ENCODE data around the gene CYBA.

The CYBA gene

GRCh38 chr16:88647178-88648070, 3.4 kb downstream of the CYBA start:
- DNase-seq (ENCODE audit: low read depth in 2 of 2): no peak

DNA sequence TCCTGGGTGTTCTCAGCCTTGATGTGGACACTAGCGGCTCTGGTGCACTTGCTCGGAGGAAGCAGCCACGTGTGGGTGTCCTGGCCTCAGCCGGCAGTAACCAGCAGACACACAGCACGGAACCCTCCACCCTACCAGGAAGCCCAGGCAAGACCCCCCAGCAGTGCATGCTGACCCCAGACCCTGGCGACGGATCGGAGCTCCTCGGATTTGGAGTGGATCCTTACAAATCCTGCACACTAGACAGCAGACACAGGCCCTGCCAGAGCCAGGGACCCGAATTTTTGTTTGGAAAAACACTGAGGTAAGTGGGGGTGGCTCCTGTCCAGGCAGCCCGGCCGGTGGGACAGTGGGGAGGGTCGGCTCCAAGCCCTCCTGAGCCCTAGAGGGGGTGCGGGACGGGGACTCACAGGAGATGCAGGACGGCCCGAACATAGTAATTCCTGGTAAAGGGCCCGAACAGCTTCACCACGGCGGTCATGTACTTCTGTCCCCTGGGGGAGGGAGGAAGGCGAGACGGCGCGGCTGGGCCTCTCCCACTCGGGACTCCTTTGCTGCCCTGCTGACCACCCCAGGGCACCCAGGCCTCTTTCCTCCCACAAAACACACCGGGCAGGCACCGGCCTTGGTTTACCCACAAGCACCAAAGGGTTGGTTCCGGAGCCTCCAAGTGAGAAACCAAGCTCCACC, 4.4 kb downstream of the CYBA start:
- no peak for DNase-seq (ENCODE audit: low read depth in 2 of 2)

DNA sequence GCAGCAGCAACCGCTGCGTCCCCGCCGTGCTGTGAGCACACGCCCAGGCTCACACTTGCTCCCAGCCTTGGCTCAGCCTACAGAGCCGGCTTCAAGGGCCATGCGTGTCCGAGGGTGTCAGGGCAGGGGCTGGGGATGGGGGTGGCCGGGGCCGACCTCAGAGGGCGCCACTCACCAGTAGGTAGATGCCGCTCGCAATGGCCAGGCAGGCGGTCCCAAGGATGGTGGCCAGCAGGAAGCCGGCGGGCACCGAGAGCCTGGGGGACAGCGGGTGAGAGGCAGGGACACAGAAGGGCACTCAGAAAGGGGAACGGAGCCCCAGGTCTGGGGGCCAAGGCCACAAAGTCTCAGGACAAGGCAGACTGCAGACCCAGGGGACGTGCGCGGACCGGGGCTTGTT, 4.9 kb downstream of the CYBA start:
- DNase-seq (ENCODE audit: low read depth in 2 of 2): no peak

DNA sequence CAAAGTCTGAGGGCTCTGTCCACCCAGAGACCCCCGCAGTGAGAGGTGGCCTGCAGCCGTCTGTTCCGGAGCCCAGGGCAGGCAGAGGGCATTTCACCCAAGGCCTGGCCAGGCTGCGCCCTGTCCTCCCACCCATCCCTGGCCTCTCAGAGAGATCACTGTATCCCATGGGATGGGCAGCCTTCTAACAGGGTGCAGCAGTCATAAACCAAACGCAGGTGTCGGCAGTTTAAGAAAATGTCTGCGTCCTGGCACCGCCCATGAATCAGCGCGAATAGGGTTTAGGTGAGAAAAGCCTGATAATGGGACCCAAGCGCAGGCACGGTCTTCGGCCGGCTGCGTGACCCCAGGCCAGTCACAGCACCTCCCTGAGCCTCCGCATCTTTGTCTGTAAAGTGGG, 5.4 kb downstream of the CYBA start:
- DNase-seq (ENCODE audit: low read depth in 2 of 2): no peak

DNA sequence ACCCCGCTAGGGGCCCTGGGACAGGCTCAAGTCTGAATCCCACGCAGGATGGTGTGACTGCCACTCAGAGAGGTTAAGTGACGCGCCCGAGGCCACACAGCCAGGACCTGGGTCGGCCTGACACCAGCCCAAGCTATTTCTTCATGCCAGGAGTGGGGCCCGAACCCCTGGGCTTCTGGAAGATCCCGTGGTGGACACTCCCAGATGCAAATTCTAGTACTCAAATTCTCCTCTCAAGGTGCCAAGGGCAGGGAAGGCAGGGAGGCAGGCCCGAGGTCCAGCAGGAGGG, 7.3 kb downstream of the CYBA start:
- DNase-seq (ENCODE audit: low read depth in 2 of 2): no peak

- no peak for DNase-seq (ENCODE audit: low read depth in 2 of 2)
Measured at GRCh38 chr16:88642881-88643643, 7.8 kb downstream of the CYBA start.

DNA sequence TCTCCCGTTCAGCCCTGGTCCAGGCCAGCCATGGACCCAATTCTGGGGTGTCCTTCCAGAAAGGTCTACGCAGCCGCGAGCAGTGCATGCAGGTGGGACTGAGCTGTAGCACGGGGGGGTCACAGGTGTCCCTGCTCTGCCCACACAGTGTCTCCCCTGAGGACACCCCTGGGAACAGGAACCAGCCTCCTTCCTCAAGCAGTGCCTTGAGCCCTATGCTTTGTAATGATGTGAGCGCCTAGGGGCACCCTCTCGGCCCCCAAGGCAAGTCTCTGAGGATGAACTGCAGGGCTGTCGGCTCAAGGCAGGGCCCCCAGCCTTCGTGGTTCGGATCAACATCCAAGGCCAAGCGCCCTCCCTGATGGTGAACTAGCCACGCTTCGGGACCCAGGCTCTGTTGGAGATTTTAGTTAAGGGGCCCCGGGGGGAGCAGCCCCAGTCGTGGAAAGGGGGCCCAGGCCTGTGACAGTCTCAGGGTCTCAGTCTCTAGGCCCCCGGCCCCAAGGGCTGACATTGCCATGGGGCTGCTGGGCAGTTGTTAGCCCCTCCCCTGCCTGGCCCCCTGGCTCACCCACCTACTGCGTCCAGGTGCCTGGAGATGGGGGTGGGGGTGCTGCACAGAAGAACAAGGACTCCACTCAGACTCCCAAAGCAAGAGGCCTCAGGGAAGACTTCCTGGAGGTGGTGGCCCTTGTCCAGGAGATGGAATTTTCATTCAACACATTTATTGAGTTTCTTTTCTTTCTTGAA, 10.2 kb downstream of the CYBA start:
- DNase-seq (ENCODE audit: low read depth in 2 of 2): no peak

- DNase-seq (ENCODE audit: low read depth in 2 of 2): no peak
Measured at GRCh38 chr16:88640039-88640495, 10.8 kb downstream of the CYBA start.

- no peak for DNase-seq (ENCODE audit: low read depth in 2 of 2)
Measured at GRCh38 chr16:88639231-88640038, 11.4 kb downstream of the CYBA start.

DNA sequence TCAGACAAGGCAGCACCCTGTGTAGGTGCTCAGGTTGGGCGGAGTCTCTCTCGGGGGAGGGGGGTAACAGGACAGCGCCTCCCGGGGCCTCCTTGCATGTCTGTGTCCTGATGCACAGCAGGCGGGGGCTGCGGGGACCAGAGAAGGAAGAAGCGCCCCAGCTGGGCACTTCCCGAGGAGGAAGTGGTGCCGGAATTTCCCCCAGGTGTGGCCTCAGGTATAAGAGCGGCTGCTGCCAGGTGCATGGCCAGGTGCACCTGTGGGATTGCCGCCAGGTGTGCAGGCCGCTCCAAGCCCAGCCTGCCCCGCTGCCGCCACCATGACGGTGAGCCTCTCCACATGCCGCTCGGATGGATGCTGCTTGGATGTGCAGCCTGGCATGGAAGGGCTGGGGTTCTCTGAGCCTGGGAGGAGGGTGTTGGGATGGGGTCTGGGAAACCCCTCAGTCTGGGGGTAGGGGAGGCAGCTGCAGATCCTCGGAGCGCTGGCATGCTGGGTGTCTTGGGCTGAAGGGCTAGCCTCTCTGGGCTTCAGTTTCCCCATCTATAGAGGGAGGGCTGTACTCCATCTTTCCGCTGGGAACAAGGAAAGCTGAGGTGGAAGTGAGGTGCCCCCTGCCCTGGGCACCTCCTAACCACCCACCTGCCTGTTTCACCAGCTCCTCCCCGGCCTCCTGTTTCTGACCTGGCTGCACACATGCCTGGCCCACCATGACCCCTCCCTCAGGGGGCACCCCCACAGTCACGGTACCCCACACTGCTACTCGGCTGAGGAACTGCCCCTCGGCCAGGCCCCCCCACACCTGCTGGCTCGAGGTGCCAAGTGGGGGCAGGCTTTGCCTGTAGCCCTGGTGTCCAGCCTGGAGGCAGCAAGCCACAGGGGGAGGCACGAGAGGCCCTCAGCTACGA, 12.3 kb downstream of the CYBA start, which contains the start of gene IL17C:
IL17C (plus strand) TSS at position 250 of the 908 bp plus-strand sequence; CDS start at position 320, 70 bp downstream.
- no peak for DNase-seq (ENCODE audit: low read depth in 2 of 2)

DNA sequence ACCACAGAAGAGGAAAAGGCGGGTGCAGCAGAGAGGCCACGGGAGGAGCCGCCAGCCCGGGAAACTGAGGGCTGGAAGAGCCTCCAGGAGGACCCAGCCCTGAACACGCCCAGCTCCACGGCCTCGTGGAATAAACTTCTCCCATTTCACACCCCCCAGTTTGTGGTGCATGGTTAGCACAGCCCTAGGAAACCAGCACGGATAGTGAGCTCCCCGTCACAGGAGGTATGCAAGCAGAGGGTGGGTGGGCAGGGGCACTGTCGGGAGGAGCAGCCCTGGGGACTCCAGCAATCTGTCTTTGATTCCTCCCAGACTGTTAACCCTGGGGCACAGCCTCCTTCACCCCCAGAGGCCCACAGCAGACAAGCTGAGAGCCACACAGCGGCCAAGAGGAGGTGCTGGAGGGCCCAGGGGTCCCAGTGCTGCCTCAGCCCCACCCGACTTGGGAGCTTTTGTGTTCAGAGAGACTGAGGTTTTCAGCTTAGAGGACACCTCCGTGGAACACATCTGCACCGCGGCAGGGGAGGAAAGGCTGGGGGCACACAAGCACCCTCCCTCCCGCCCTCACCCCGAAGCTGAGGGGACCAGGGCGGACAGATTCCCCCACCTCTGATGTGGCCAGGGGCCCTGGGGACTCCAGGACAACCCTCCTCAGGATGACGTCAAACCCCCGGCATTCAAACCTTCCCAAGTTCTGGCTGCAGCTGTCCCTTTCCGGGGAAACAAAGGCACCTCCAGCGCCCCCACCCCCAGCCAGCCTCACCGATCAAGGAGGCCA, 14.2 kb downstream of the CYBA start:
- no peak for DNase-seq (ENCODE audit: low read depth in 2 of 2)

DNA sequence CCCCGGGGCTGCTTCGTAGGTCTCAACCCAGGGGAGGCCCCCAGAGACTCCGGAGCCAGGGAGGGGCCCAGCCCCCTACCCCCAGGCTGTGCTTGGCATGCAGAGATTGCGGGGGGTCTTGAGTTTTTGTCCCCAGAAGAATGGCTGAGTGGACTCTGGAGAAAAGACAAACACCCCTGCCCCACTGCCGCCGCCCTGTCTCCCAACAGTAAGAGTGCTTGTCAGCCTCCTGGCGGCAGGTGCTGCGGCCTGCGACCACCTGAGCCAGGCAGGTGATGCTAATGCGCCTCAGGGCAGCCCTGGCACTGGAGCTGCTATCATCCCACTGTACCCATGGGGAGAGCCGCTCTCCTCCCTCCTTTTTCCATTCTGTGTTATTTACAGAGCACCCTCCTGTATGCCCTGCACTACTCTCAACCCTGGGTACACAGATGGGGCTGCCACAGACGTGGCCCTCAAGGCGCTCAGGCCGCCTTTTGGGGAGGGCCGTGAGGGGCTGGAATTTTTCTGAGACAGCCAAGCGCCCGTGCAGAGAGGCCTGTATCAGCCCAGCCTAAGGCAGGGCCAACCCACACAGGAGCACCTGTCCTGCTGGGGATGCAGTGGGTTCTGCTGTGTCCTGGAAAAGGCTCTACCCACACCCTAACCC, 15.1 kb downstream of the CYBA start:
- no peak for DNase-seq (ENCODE audit: low read depth in 2 of 2)

DNA sequence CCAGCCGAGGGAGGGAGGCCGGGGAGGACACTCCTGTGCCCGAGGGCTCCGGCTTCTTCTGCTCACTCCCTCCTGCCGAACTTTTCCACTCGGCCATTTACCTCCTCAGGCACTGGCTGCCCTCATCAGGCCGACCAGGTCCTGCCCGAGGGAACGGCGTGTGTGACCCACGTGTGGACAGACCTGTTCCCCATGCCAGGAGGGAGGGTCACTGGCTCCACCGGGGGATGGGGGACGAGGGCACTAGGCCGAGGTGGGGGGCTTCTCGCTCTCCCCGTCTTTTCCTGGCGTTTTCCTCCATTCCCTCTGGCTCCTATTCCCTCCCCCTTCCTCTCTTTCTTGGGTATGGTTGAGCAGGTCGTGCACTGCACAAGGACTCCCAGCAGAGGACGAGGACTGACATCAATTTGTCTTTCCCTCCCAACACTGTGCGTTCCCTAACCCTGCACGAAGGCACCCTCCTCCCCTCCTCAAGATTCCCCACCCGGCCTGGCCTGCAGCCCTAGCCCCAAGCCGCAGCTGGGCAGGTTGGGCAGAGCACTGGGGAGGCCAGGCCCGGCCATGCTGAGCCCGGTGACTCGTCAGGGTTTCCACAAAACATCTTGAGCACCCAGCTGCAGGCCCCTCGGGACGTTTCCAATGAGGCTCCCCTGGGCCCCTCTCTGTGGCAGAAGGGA, 15.7 kb downstream of the CYBA start:
- DNase-seq (ENCODE audit: low read depth in 2 of 2): no peak

- DNase-seq (ENCODE audit: low read depth in 2 of 2): peak in 1 of 2 donors; percentile 47
Measured at GRCh38 chr16:88634141-88634993, 16.5 kb downstream of the CYBA start.

DNA sequence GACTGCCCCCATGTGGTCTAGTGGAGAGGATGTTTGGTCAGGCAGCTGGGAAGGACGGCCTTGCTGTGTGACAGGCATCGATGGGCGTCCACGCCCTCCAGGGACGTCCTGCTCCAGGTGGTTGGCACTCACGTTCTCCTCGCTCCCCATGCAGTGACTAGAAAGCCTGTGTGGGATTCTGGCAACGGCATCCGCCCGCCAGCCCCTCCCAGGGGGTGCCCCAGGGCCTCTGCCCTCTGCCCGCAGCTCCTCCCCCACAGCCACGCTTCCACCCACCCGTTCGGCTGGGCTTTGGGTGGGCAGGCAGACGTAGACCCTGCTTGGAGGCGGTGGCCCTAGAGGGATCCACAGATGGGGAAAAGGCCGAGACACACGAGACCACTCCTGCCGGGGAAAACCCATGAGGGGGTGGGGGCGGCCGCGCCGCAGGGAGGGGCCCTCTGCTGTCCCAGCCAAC, 17.1 kb downstream of the CYBA start:
- DNase-seq (ENCODE audit: low read depth in 2 of 2): peak in 1 of 2 donors; percentile 40

- no peak for DNase-seq (ENCODE audit: low read depth in 2 of 2)
Measured at GRCh38 chr16:88632587-88632930, 18.3 kb downstream of the CYBA start.
